Effector memory CD8-positive, alpha-beta T cell (primary cell): Measurements from ENCODE around the gene TIMP3.

Experiments used
- ATAC-seq: fragments of 150-1000 bp; cut with Tn5 transposase; replicated peaks from 2 replicates; pipeline ENCODE4 v1.10.0; 2021; ENCODE audit warnings: mild to moderate bottlenecking, moderate library complexity
- DNase-seq, 3 experiments: peaks; one replicate each; pipeline ENCODE4 v3.0.0; 2021
- H3K27ac Mint-ChIP-seq, 2 donors: one replicate each; pipeline ENCODE4 v1.8.0; 2022; ENCODE audit warnings: mild to moderate bottlenecking in 2 of 2, mixed read lengths in 2 of 2, moderate library complexity in 2 of 2
- H3K27me3 Mint-ChIP-seq, 2 donors: one replicate each; pipeline ENCODE4 v1.8.0; 2022; ENCODE audit warnings: mixed read lengths in 2 of 2
- H3K36me3 Mint-ChIP-seq: one replicate; pipeline ENCODE4 v1.8.0; 2022; ENCODE audit warnings: mild to moderate bottlenecking, moderate library complexity, mixed read lengths; ENCODE audit not compliant: insufficient read depth
- H3K4me1 Mint-ChIP-seq, 2 donors: one replicate each; pipeline ENCODE4 v1.8.0; 2022; ENCODE audit warnings: low read depth in 2 of 2, mixed read lengths in 2 of 2
- H3K4me3 Mint-ChIP-seq, 2 donors: one replicate each; pipeline ENCODE4 v1.8.0; 2022; ENCODE audit warnings: mild to moderate bottlenecking in 2 of 2, mixed read lengths in 2 of 2, moderate library complexity in 2 of 2
- H3K9me3 Mint-ChIP-seq, 2 donors: one replicate each; pipeline ENCODE4 v1.8.0; 2022; ENCODE audit warnings: mixed read lengths in 2 of 2

The TIMP3 gene

GRCh38 chr22:32771756-32772155 is 29.7 kb upstream of the TIMP3 start:
- Mint-ChIP-seq H3K4me3 (no peak overlapping the region), H3K27me3 (peaks cover 7 to 9% of the 10 kb centered on the region in 2 donors), H3K9me3 (peaks cover 0 to 1% of the 10 kb centered on the region in 2 donors), H3K36me3 (no peaks in the 10 kb centered on the region), H3K27ac (no peak overlapping the region), H3K4me1 (no peaks in the 10 kb centered on the region)
- no peak for DNase-seq
- no peak for ATAC-seq

GRCh38 chr22:32775957-32776356 is 25.5 kb upstream of the TIMP3 start:
- Mint-ChIP-seq H3K4me1 (no peaks in the 10 kb centered on the region), H3K27ac (no peak overlapping the region), H3K27me3 (peaks cover 7 to 9% of the 10 kb centered on the region in 2 donors), H3K4me3 (no peak overlapping the region), H3K36me3 (no peaks in the 10 kb centered on the region), H3K9me3 (peaks cover 0 to 1% of the 10 kb centered on the region in 2 donors)
- no peak for DNase-seq
- no peak for ATAC-seq

DNA sequence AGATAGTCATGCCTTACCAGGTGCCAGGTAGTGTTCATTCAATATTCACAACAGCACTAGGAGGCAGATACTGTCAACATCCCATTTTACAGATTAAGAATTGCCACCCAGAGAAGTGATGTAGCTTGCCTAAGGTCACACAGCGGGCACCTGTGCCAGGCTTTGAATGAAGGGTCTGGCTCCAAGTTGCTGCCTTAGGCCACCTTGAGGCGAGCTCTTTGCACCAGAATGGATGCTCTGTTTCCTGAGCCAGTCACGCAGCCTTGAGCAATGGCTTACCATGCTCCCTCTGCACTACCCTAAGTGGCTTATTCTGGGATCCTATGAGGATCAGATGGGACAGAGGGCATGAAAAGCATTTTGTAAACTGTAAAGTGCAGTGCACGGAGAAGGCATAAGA is 25.1 kb upstream of the TIMP3 start:
- Mint-ChIP-seq H3K27me3 (peaks cover 7 to 9% of the 10 kb centered on the region in 2 donors), H3K27ac (no peak overlapping the region), H3K9me3 (peaks cover 0 to 1% of the 10 kb centered on the region in 2 donors), H3K4me1 (no peaks in the 10 kb centered on the region), H3K4me3 (no peak overlapping the region), H3K36me3 (no peaks in the 10 kb centered on the region)
- DNase-seq (no peak), ATAC-seq (no peak)

GRCh38 chr22:32776802-32777201 is 24.7 kb upstream of the TIMP3 start:
- no peaks in the 10 kb centered on the region for H3K36me3 Mint-ChIP-seq
- peaks cover 0 to 1% of the 10 kb centered on the region in 2 donors for H3K9me3 Mint-ChIP-seq
- ATAC-seq (no peak), DNase-seq (no peak)
- H3K4me3 Mint-ChIP-seq, result no peak overlapping the region
- H3K27ac Mint-ChIP-seq, result no peak overlapping the region
- H3K27me3 Mint-ChIP-seq, result peaks cover 7 to 9% of the 10 kb centered on the region in 2 donors
- no peaks in the 10 kb centered on the region for H3K4me1 Mint-ChIP-seq

- no peaks in the 10 kb centered on the region for H3K4me1 Mint-ChIP-seq
- H3K9me3 Mint-ChIP-seq, result peaks cover 0 to 1% of the 10 kb centered on the region in 2 donors
- H3K4me3 Mint-ChIP-seq, result no peak overlapping the region
- no peak overlapping the region for H3K27ac Mint-ChIP-seq
- peaks cover 7 to 14% of the 10 kb centered on the region in 2 donors for H3K27me3 Mint-ChIP-seq
- no peaks in the 10 kb centered on the region for H3K36me3 Mint-ChIP-seq
- ATAC-seq, result no peak
- DNase-seq, result no peak
Observed at GRCh38 chr22:32777987-32778386, 23.5 kb upstream of the TIMP3 start.

GRCh38 chr22:32780726-32781310 is 20.7 kb upstream of the TIMP3 start:
- H3K9me3 Mint-ChIP-seq, result no peaks in the 10 kb centered on the region
- H3K4me1 Mint-ChIP-seq, result no peaks in the 10 kb centered on the region
- H3K27ac Mint-ChIP-seq, result no peak overlapping the region
- H3K36me3 Mint-ChIP-seq, result no peaks in the 10 kb centered on the region
- H3K27me3 Mint-ChIP-seq, result peaks cover 8 to 21% of the 10 kb centered on the region in 2 donors
- DNase-seq (no peak), ATAC-seq (no peak)
- no peak overlapping the region for H3K4me3 Mint-ChIP-seq

- DNase-seq (no peak), ATAC-seq (no peak)
- Mint-ChIP-seq H3K4me3 (no peak overlapping the region), H3K27me3 (peaks cover 8 to 25% of the 10 kb centered on the region in 2 donors), H3K4me1 (no peaks in the 10 kb centered on the region), H3K9me3 (no peaks in the 10 kb centered on the region), H3K36me3 (no peaks in the 10 kb centered on the region), H3K27ac (no peak overlapping the region)
Observed at GRCh38 chr22:32781695-32782094, 19.8 kb upstream of the TIMP3 start.

GRCh38 chr22:32785321-32786026 is 16.0 kb upstream of the TIMP3 start:
- no peaks in the 10 kb centered on the region for H3K4me1 Mint-ChIP-seq
- no peak overlapping the region for H3K27ac Mint-ChIP-seq
- DNase-seq (no peak), ATAC-seq (no peak)
- no peaks in the 10 kb centered on the region for H3K36me3 Mint-ChIP-seq
- H3K27me3 Mint-ChIP-seq, result peaks cover 20 to 25% of the 10 kb centered on the region in 2 donors
- H3K9me3 Mint-ChIP-seq, result no peaks in the 10 kb centered on the region
- no peak overlapping the region for H3K4me3 Mint-ChIP-seq

- Mint-ChIP-seq H3K4me3 (no peak overlapping the region), H3K9me3 (no peaks in the 10 kb centered on the region), H3K4me1 (no peaks in the 10 kb centered on the region)
Observed at GRCh38 chr22:32786027-32786418, 15.5 kb upstream of the TIMP3 start.

GRCh38 chr22:32788904-32789624 is 12.4 kb upstream of the TIMP3 start:
- DNase-seq (no peak), ATAC-seq (no peak)
- Mint-ChIP-seq H3K27me3 (peaks cover 14% of the 10 kb centered on the region in 2 donors), H3K4me1 (no peaks in the 10 kb centered on the region), H3K9me3 (no peaks in the 10 kb centered on the region), H3K27ac (no peak overlapping the region), H3K4me3 (no peak overlapping the region), H3K36me3 (no peaks in the 10 kb centered on the region)

More at GRCh38 chr22:32786027-32786418, 15.5 kb upstream of the TIMP3 start:
- ATAC-seq (no peak), DNase-seq (no peak)
- peaks cover 20 to 25% of the 10 kb centered on the region in 2 donors for H3K27me3 Mint-ChIP-seq
- no peaks in the 10 kb centered on the region for H3K36me3 Mint-ChIP-seq
- H3K27ac Mint-ChIP-seq, result no peak overlapping the region

GRCh38 chr22:32789797-32790620 is 11.5 kb upstream of the TIMP3 start:
- ATAC-seq, result no peak
- no peaks in the 10 kb centered on the region for H3K36me3 Mint-ChIP-seq
- peaks cover 12 to 19% of the 10 kb centered on the region in 2 donors for H3K27me3 Mint-ChIP-seq
- no peaks in the 10 kb centered on the region for H3K9me3 Mint-ChIP-seq
- H3K4me3 Mint-ChIP-seq, result no peak overlapping the region
- no peak overlapping the region for H3K27ac Mint-ChIP-seq
- DNase-seq, result no peak
- no peaks in the 10 kb centered on the region for H3K4me1 Mint-ChIP-seq

DNA sequence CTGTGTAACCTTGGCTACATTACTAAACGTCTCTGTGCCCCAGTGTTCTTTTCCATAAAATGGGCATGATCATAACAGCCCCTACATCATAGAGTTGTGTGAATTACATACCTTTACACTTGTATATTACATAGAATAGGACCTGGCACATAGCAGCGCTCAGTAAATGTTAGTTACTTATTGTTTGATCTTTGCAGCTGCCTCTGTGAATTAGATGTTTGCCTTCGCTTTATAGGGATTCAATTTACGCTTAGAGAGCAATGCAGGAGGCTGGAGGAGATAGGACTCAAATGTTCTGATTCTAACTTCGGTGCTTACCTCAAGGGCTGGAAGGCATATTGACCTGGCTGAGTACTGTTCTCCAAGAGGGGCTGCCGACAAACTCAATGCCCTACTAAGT is 10.4 kb upstream of the TIMP3 start:
- Mint-ChIP-seq H3K4me1 (no peaks in the 10 kb centered on the region), H3K36me3 (peaks cover under 1% of the 10 kb centered on the region), H3K27me3 (peaks cover 15 to 18% of the 10 kb centered on the region in 2 donors), H3K27ac (no peak overlapping the region), H3K4me3 (no peak overlapping the region), H3K9me3 (no peaks in the 10 kb centered on the region)
- no peak for DNase-seq
- ATAC-seq, result no peak

DNA sequence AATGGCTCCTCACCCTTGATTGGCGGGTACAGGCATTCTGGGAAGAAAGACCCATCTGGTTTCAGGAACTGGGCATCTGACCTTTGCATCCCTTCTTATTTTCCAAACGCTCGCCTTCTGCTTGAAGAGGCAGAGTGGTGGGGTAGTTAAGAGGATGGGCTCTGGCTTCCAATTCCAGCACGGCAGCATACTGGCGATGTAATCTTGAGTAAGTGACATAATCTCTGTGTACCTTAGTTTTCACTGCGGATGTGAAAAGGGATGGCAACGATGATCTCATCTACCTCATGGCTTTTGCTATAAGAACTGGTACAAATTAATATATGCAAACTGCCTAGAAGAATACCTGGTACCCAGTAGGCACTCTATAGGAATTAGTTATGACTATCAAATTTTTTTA is 10.0 kb upstream of the TIMP3 start:
- DNase-seq, result no peak
- Mint-ChIP-seq H3K4me1 (no peaks in the 10 kb centered on the region), H3K4me3 (no peak overlapping the region), H3K36me3 (peaks cover 2% of the 10 kb centered on the region), H3K27me3 (peaks cover 19 to 22% of the 10 kb centered on the region in 2 donors), H3K9me3 (no peaks in the 10 kb centered on the region), H3K27ac (no peak overlapping the region)
- ATAC-seq, result no peak
